ENCODE measurements around the gene PAGE3. TPM values are rescaled to one million over a fixed set of nuclear protein-coding genes. Genes with fewer than 3 reads are reported as not detected.

PAGE3 gene, protein sequence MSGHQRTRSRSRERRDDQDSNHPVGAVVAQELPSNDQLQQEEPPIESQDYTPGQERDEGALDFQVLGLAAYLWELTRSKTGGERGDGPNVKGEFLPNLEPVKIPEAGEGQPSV
- total RNA-seq = not detected in 2 replicates

DNA sequence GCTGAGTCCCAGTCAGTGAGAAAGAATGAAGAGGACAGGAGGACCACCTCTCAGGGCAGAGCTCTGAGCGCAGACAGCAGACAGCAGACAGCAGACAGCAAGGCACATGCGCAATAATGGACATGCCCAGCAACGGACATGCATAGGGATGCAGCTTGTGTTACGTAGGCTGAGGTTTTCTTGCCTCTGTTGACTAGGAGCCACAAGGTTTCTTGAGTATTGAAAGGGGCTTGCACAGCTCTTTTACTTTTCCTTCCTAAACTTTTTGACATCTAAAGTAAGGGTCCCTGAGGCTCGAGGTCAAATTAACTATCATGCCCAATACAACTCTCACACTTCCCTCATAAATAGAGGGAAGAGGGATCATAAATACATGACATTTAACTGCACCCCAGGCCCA, at the start of gene PAGE3:
Gene PAGE3 (minus strand): TSS at position 101 of the 400 bp plus-strand sequence. CDS start 1,013 bp downstream, outside the sequence.

DNA sequence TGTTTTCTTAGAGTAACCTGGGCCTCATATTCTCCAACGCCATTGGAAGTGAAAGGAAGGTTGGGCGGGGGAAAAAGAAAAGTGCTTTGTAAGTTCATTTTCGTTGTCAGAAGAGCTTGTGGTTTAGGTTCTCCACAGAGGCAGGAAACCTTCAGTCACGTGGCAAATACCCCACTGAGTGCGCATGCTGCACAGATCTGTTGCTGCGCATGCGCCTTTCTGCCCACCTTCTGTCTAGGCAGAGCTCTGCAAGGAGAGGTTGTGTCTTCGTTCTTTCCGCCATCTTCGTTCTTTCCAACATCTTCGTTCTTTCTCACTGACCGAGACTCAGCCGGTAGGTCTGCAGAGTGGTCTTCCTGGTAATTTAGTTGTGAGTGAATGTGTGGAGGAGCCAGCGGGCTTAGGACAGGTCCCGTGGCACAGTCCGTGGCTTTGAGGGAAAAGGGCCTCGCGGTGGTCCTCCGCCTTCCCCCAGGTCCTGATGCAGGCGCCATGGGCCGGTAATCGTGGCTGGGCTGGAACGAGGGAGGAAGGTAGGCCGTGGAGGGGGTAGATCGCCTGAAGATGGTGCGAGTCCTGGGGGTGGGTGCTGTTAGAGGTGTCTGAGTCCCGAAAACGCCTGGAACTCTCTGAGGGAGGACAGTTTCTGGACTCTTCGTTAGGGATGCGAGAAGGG, 44.5 kb downstream of the PAGE3 start, which contains the start of gene PAGE5:
Gene PAGE5 (plus strand): TSS at position 228 of the 676 bp plus-strand sequence. CDS start 1,037 bp downstream, outside the sequence.

Other genes with a start within 250 kb of the PAGE3 start
- not detected in 2 replicates for gene ALAS2, start 233.9 kb downstream of the PAGE3 start, total RNA-seq
- gene PAGE2B, start 189.9 kb downstream of the PAGE3 start, total RNA-seq = not detected in 2 replicates
- gene PAGE2, start 175.9 kb downstream of the PAGE3 start, total RNA-seq = not detected in 2 replicates
- gene PAGE5, start 44.6 kb downstream of the PAGE3 start, total RNA-seq = not detected in 2 replicates
- gene MAGEH1, start 187.2 kb upstream of the PAGE3 start, total RNA-seq = 23.8 and 53.2 TPM in 2 replicates
- gene USP51, start 224.9 kb upstream of the PAGE3 start, total RNA-seq = 1.5 and 1.6 TPM in 2 replicates